ENCODE results near the gene MUC15. TPM values are rescaled to one million over a fixed set of nuclear protein-coding genes. Genes with fewer than 3 reads are reported as not detected.
"Not testable (repeated sequence)": the region's sequence is repeated elsewhere in the genome, so short reads cannot be mapped to it uniquely, and the experiment has no call there.

The MUC15 gene
- total RNA-seq, 4 donors from 2014 or later: 90.5 to 169 (median 139) TPM

- no peak overlapping the region for H3K27ac ChIP-seq
- DNase-seq: no peak
- H3K4me1 ChIP-seq: no peaks in the 10 kb centered on the region
- no peaks in the 10 kb centered on the region for H3K9me3 ChIP-seq
- H3K27me3 ChIP-seq: no peaks in the 10 kb centered on the region
- intact Hi-C loops (cut with DNase I): no loop called here
- WGBS, 2 donors: 65 to 68% methylated on average over 8 to 9 of the region's 9 CpGs
- H3K4me3 ChIP-seq (replicated peaks in 1 of 3): no peak overlapping the region
- H3K36me3 ChIP-seq: no peaks in the 10 kb centered on the region
- TF ChIP-seq, protein P1, sequence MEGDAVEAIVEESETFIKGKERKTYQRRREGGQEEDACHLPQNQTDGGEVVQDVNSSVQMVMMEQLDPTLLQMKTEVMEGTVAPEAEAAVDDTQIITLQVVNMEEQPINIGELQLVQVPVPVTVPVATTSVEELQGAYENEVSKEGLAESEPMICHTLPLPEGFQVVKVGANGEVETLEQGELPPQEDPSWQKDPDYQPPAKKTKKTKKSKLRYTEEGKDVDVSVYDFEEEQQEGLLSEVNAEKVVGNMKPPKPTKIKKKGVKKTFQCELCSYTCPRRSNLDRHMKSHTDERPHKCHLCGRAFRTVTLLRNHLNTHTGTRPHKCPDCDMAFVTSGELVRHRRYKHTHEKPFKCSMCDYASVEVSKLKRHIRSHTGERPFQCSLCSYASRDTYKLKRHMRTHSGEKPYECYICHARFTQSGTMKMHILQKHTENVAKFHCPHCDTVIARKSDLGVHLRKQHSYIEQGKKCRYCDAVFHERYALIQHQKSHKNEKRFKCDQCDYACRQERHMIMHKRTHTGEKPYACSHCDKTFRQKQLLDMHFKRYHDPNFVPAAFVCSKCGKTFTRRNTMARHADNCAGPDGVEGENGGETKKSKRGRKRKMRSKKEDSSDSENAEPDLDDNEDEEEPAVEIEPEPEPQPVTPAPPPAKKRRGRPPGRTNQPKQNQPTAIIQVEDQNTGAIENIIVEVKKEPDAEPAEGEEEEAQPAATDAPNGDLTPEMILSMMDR (IDR thresholded peaks at IDR 0.05): no peak
- no peak for TF ChIP-seq POLR2A (IDR thresholded peaks at IDR 0.05)
Measured at GRCh38 chr11:26608507-26609146, 36.6 kb upstream of the MUC15 start.

- intact Hi-C loops (cut with DNase I): no loop called here
- H3K9me3 ChIP-seq: no peaks in the 10 kb centered on the region
- H3K27me3 ChIP-seq: no peaks in the 10 kb centered on the region
- no peak overlapping the region for H3K4me3 ChIP-seq (replicated peaks in 1 of 3)
- no peaks in the 10 kb centered on the region for H3K4me1 ChIP-seq
- no peak for TF ChIP-seq POLR2A (IDR thresholded peaks at IDR 0.05)
- TF ChIP-seq, protein P1 (IDR thresholded peaks at IDR 0.05): no peak
- DNase-seq: no peak
- H3K27ac ChIP-seq: no peak overlapping the region
- WGBS, 2 donors: 87 to 88% methylated on average over 7 of the region's 7 CpGs
- no peaks in the 10 kb centered on the region for H3K36me3 ChIP-seq
Measured at GRCh38 chr11:26607725-26608506, 35.9 kb upstream of the MUC15 start.

DNA sequence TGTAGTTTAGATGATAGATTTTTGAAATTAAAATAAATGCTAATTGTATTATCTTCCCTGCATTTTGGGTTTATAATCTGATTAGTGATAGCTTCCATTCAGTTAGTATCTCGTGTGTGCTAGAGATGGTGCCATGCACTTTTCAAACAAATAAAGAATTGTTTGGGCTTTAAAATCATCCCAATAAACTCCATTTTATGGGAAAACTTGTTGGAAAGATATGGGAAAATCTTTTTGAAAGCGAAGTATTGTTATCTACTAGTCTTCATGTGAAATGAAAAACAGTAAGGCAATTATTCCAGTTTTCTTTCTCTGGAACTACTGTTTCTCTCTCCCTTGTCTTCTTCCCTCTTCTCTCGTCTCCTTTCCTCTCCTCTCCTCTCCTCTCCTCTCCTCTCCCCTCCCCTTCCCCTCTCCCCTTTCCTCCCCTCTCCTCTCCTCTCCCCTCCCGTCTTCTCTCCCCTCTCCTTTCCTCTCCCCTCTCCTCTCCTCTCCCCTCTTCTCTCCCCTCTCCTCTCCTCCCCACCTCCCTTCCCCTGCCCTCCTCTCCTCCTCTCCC, 27.9 kb upstream of the MUC15 start:
- TF ChIP-seq POLR2A (IDR thresholded peaks at IDR 0.05): no peak
- TF ChIP-seq, protein P1 (IDR thresholded peaks at IDR 0.05): no peak

DNA sequence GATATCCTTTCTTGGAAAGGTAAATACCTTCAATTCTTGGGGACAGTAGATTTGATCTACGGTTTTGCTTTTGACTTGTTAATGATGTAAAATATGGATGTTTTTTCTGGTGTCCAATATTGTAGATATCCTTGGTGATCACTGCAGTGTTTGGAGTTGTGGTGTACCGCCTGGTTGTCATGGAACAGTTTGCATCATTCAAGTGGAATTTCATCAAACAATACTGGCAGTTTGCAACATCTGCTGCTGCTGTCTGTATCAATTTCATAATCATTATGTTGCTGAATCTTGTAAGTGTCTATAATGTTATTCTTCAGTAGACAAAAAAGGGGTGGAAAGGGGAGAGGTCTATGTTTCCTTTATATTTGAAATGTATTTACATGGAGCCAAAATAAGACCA, 27.4 kb upstream of the MUC15 start:
- Histone ChIP-seq H3K4me1 (no peaks in the 10 kb centered on the region), H3K36me3 (no peaks in the 10 kb centered on the region), H3K9me3 (no peaks in the 10 kb centered on the region), H3K27ac (no peak overlapping the region), H3K4me3 (replicated peaks in 1 of 3) (no peak overlapping the region), H3K27me3 (no peaks in the 10 kb centered on the region)
- intact Hi-C loops (cut with DNase I): no loop called here
- WGBS, 2 donors: 93 to 96% methylated on average over 2 of the region's 2 CpGs
- DNase-seq: no peak
- no peak for TF ChIP-seq POLR2A (IDR thresholded peaks at IDR 0.05)

More for the DNA sequence above, 27.9 kb upstream of the MUC15 start:
- H3K4me1 ChIP-seq: no peaks in the 10 kb centered on the region
- H3K27ac ChIP-seq: no peak overlapping the region
- no peak for DNase-seq
- H3K36me3 ChIP-seq: no peaks in the 10 kb centered on the region
- H3K27me3 ChIP-seq: no peaks in the 10 kb centered on the region
- no peaks in the 10 kb centered on the region for H3K9me3 ChIP-seq
- intact Hi-C loops (cut with DNase I): no loop called here
- no peak overlapping the region for H3K4me3 ChIP-seq (replicated peaks in 1 of 3)
- 86 to 88% methylated on average over 3 to 4 of the region's 4 CpGs for WGBS, 2 donors

GRCh38 chr11:26597899-26598298, 25.8 kb upstream of the MUC15 start:
- WGBS, 2 donors: 89 to 92% methylated on average over 2 of the region's 2 CpGs
- H3K36me3 ChIP-seq: no peaks in the 10 kb centered on the region
- H3K4me1 ChIP-seq: no peaks in the 10 kb centered on the region
- TF ChIP-seq, protein P1 (IDR thresholded peaks at IDR 0.05): no peak
- no peak for TF ChIP-seq POLR2A (IDR thresholded peaks at IDR 0.05)
- no peaks in the 10 kb centered on the region for H3K9me3 ChIP-seq
- H3K4me3 ChIP-seq (replicated peaks in 1 of 3): no peak overlapping the region
- H3K27me3 ChIP-seq: no peaks in the 10 kb centered on the region
- intact Hi-C loops (cut with DNase I): no loop called here
- H3K27ac ChIP-seq: no peak overlapping the region
- no peak for DNase-seq

GRCh38 chr11:26597049-26597689, 25.1 kb upstream of the MUC15 start:
- H3K36me3 ChIP-seq; H3K4me3 ChIP-seq (replicated peaks in 1 of 3); DNase-seq; H3K27ac ChIP-seq; H3K4me1 ChIP-seq; intact Hi-C loops (cut with DNase I); H3K27me3 ChIP-seq; H3K9me3 ChIP-seq: not testable (repeated sequence)
- WGBS, 2 donors: 93 to 98% methylated on average over 19 to 20 of the region's 20 CpGs

- DNase-seq; H3K4me3 ChIP-seq (replicated peaks in 1 of 3); H3K27me3 ChIP-seq; intact Hi-C loops (cut with DNase I); H3K9me3 ChIP-seq; H3K27ac ChIP-seq; H3K4me1 ChIP-seq; H3K36me3 ChIP-seq: not testable (repeated sequence)
- 54 to 61% methylated on average over 7 of the region's 7 CpGs for WGBS, 2 donors
Measured at GRCh38 chr11:26595207-26595865, 23.3 kb upstream of the MUC15 start.

All from thyroid gland (tissue), 4 donors.